GM12873 (cell line): Measurements from ENCODE around the gene PIP4P1.

Experiments used
- CTCF ChIP-seq: IDR thresholded peaks from 2 replicates; pipeline ENCODE4 v1.5.1; 2012; ENCODE audit warnings: low read depth, mild to moderate bottlenecking, moderate library complexity, low read length, control low read depth; ENCODE audit not compliant: insufficient read depth; ENCODE audit errors: missing control alignments

The PIP4P1 gene

DNA sequence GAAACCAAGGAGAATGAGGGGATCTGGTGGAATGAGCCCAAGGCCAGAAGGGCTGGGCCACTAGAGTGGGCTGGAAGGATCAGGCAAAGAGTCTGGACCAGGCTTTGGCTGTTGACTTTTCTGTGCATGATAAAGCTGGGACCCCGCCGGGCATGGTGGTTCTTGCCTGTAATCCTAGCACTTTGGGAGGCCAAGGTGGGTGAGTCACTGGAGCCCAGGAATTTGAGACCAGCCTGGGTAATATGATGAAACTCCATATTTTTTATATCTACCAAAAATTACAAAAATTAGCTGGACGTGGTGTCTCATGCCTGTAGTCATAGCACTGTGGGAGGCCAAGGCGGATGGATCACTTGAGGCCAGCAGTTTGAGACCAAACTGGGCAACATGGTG, 24.9 kb downstream of the PIP4P1 start:
- no peak for TF ChIP-seq CTCF

DNA sequence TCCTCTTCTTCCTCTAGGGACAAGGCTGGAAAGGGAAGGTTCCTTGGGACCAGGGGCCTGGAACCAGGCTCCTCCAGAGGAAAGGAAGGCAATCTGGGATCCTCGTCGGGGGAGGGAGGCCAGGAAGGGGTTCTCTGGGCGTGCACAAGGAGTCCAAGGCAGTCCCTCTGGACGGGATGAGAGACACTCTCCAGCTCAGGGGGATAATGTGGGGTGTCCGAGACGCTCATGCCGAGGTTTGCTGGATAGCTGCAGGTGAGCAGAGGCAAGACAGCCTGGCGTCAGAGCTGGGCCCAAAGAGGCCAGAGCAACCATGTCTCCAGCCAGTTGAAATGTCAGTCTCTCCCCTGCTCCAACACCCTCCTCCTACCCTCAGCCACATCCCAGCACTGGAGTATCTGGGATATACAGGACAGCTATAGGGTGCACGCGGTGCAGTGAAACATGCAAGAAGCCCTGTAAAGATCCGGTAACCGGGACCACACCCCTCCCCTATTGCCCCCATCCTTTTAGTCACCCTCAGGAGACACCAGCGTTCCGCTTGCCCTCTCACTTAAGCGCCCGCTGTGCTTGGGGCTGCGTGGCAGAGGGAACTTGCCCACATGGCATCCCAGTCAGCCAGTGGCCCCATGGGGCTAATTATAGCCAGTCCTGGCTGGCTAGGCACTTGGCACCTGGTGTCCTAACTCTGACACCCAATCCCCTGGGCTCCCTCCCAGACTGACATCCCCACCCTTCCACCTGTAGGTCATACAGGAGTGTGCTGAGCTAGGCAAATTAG, 25.5 kb downstream of the PIP4P1 start, which contains the start of gene KLHL33:
Gene KLHL33 (minus strand): TSS at position 585 of the 781 bp plus-strand sequence. CDS start 355 bp downstream, at position 230.
- TF ChIP-seq CTCF, result no peak

GRCh38 chr14:20434701-20435581, 26.3 kb downstream of the PIP4P1 start:
- TF ChIP-seq CTCF, result no peak

DNA sequence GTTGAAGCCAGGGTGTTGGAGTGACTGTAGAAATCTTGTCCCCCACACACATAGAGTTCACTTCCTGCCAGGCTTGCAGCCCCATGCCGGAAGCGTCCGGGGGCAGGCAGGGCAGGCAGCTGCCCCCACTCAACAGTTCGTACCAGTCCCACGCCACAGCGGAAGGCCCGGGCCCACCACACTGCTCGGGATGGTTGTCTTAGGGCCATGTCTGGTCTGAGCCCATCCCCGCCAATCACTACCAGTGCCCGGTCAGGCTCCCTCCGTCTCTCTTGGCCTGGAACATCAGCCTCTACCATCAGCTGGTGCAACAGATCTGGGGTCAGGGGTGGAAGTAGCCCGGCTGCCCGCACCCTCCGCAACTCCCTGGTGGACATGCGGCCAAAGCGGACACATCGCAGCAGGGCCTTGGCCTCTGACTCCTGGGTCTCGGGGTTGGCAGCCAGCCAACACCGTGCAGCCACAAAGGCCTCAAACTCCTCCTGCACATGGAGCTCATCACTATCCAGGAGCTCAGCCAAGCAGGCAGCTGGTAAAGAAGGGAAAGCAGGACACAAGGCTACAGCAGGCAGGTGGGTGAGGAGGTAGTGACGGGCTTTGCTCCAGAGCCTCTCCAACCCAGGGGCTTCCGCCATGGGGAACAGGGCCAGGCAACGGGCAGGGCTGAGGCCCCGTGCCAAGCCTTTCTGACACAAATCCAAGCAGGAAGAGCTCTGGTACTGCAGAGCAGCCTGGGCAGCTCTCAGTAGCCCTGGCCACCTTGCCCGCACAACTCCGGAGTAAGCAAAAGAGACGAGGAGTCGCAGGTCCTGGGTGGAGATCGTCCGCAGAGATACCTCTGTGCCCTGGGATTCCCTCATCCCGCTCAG, 31.2 kb downstream of the PIP4P1 start:
- no peak for TF ChIP-seq CTCF

- no peak for TF ChIP-seq CTCF
Measured at GRCh38 chr14:20428802-20429201, 32.4 kb downstream of the PIP4P1 start.

DNA sequence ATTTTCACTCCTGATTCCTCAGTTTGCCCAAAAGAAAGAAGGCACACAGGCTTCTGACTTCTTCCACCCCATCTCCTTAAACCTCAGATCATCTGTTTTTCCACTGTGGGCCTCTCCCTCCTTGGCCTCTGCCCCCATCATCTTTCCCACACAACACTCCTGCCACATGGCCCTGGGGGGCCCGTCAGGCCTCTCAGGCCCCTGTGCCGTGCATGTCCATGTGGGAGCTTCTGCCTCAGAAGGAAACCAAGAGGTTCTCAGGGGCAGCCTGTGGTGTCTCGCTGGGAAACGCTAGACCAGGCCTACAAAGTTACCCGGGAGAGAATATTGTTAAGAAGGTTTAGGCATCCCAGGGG, 33.2 kb downstream of the PIP4P1 start:
- no peak for TF ChIP-seq CTCF
